MM.1S (cell line): Measurements from ENCODE around the gene BEGAIN.

ENCODE experiments used
- DNase-seq: peaks from one replicate; pipeline ENCODE4 v3.0.0-alpha.2; 2015
- H2AFZ ChIP-seq: fragments of 300-600 bp; sonication (generic); 2 replicates; pipeline ENCODE4 v1.6.0; 2016; ENCODE audit warnings: antibody characterized with exemption, low read length
- H3F3A ChIP-seq: fragments of 300-600 bp; sonication (generic); 2 replicates; pipeline ENCODE4 v1.6.1; 2016; ENCODE audit warnings: mild to moderate bottlenecking, antibody characterized with exemption, low read length, moderate library complexity, mixed read lengths; ENCODE audit not compliant: insufficient read depth
- H3K27ac ChIP-seq: fragments of 300-600 bp; sonication (generic); 2 replicates; pipeline ENCODE4 v1.5.1; 2016; ENCODE audit warnings: mild to moderate bottlenecking, low read length
- H3K27me3 ChIP-seq: fragments of 300-600 bp; sonication (generic); replicated peaks from 2 replicates; pipeline ENCODE4 v1.6.0; 2016; ENCODE audit warnings: low read length; ENCODE audit not compliant: insufficient read depth
- H3K36me3 ChIP-seq: fragments of 300-600 bp; sonication (generic); replicated peaks from 2 replicates; pipeline ENCODE4 v1.6.1; 2016; ENCODE audit warnings: mild to moderate bottlenecking, low read length, mixed read lengths; ENCODE audit not compliant: insufficient read depth
- H3K4me1 ChIP-seq: fragments of 300-600 bp; sonication (generic); 2 replicates; pipeline ENCODE4 v1.6.1; 2016; ENCODE audit warnings: low read length, mixed read lengths
- H3K4me2 ChIP-seq: fragments of 300-600 bp; sonication (generic); 2 replicates; pipeline ENCODE4 v1.6.0; 2016; ENCODE audit warnings: low read depth, low read length
- H3K4me3 ChIP-seq: fragments of 300-600 bp; sonication (generic); 2 replicates; pipeline ENCODE4 v1.5.1; 2016; ENCODE audit warnings: low read length, mixed read lengths
- H3K79me2 ChIP-seq: fragments of 300-600 bp; sonication (generic); 2 replicates; pipeline ENCODE4 v1.6.1; 2016; ENCODE audit warnings: mixed run types, low read length, mixed read lengths
- H3K9ac ChIP-seq: fragments of 300-600 bp; sonication (generic); 2 replicates; pipeline ENCODE4 v1.6.1; 2016; ENCODE audit warnings: low read length, mixed read lengths
- H3K9me2 ChIP-seq: fragments of 300-600 bp; sonication (generic); replicated peaks from 2 replicates; pipeline ENCODE4 v1.6.1; 2016; ENCODE audit warnings: mild to moderate bottlenecking, low read length, mixed read lengths; ENCODE audit not compliant: insufficient read depth
- H3K9me3 ChIP-seq: fragments of 300-600 bp; sonication (generic); replicated peaks from 2 replicates; pipeline ENCODE4 v1.6.1; 2016; ENCODE audit warnings: mild to moderate bottlenecking, low read length, mixed read lengths; ENCODE audit not compliant: insufficient read depth
- H4K20me1 ChIP-seq: fragments of 300-600 bp; sonication (generic); 2 replicates; pipeline ENCODE4 v1.6.1; 2016; ENCODE audit warnings: mild to moderate bottlenecking, low read length, moderate library complexity, mixed read lengths; ENCODE audit not compliant: insufficient read depth
- CTCF ChIP-seq: fragments of 300-600 bp; sonication (generic); IDR thresholded peaks from 2 replicates; pipeline ENCODE4 v1.5.1; 2016; ENCODE audit warnings: antibody characterized with exemption, low read length, mixed read lengths
- EZH2 ChIP-seq: fragments of 300-600 bp; sonication (generic); optimal IDR thresholded peaks from 2 replicates; pipeline ENCODE3; 2017; ENCODE audit warnings: low read depth, mild to moderate bottlenecking, antibody characterized with exemption, low read length, mixed read lengths
- EZH2phosphoT487 ChIP-seq: fragments of 300-600 bp; sonication (generic); IDR thresholded peaks from 2 replicates; pipeline ENCODE4 v1.6.1; 2018; ENCODE audit warnings: antibody characterized with exemption, low read length

The BEGAIN gene

GRCh38 chr14:100548939-100549338 lies 38.3 kb downstream of the BEGAIN start:
- no peak overlapping the region for H3K4me3 ChIP-seq
- no peaks in the 10 kb centered on the region for H3K4me1 ChIP-seq
- H4K20me1 ChIP-seq = no peaks in the 10 kb centered on the region
- no peaks in the 10 kb centered on the region for H3K9me2 ChIP-seq
- TF ChIP-seq EZH2 = no peak
- TF ChIP-seq CTCF = no peak
- TF ChIP-seq EZH2phosphoT487 = no peak
- no peak overlapping the region for H3K4me2 ChIP-seq
- H3F3A ChIP-seq = 0 out of 2 replicates have a peak, but pooled peaks cover 2% of the 10 kb centered on the region
- H3K27ac ChIP-seq = no peak overlapping the region
- H3K36me3 ChIP-seq = no peaks in the 10 kb centered on the region
- DNase-seq = no peak
- no peak overlapping the region for H3K9ac ChIP-seq
- peaks cover 15% of the 10 kb centered on the region for H3K27me3 ChIP-seq
- no peaks in the 10 kb centered on the region for H3K9me3 ChIP-seq
- H3K79me2 ChIP-seq = no peaks in the 10 kb centered on the region
- no peak overlapping the region for H2AFZ ChIP-seq

- H3K9ac ChIP-seq = no peak overlapping the region
- no peak overlapping the region for H3K27ac ChIP-seq
- no peaks in the 10 kb centered on the region for H3K79me2 ChIP-seq
- TF ChIP-seq EZH2 (no peak), EZH2phosphoT487 (no peak), CTCF (no peak)
- no peak for DNase-seq
- H3F3A ChIP-seq = 0 out of 2 replicates have a peak, but pooled peaks cover 2% of the 10 kb centered on the region
- no peak overlapping the region for H3K4me3 ChIP-seq
- no peaks in the 10 kb centered on the region for H4K20me1 ChIP-seq
- H3K36me3 ChIP-seq = no peaks in the 10 kb centered on the region
- H2AFZ ChIP-seq = no peak overlapping the region
- peaks cover 10% of the 10 kb centered on the region for H3K27me3 ChIP-seq
- no peaks in the 10 kb centered on the region for H3K4me1 ChIP-seq
- no peak overlapping the region for H3K4me2 ChIP-seq
- H3K9me3 ChIP-seq = no peaks in the 10 kb centered on the region
- no peaks in the 10 kb centered on the region for H3K9me2 ChIP-seq
Observed at GRCh38 chr14:100548295-100548655, 38.9 kb downstream of the BEGAIN start.

DNA sequence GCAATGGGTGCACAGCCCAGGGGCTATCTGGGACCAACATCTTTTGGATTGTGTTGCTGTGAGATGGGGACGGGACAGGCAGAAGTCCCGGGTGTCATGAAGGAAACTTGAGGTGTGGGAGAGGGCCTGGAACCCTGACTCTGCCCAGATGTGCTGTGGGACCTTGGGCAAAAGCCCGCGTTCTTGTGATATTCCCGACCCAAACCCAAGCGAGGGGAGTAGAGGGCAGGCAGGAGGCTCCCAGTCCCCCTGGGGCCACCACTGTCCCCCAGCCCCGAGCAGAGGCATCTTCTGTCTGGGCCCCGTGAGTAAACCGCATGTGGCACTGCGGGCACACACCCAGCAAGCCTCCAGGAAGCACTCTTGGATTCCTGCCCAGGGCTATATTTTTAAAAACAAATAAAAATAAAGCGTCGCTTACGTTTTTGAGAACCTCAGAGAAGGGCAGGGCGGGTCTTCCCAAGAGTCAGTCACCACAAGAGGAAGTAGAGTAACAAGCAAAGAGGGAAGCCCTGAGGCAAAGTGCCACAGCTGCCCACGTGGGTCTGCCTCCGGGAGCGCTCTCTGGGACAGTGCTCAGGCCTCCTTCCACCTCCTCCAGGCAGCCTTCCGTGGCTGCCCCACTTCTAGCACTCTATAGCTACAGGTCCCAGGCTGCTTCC lies 39.5 kb downstream of the BEGAIN start:
- Histone ChIP-seq H3K27me3 (peaks cover 10% of the 10 kb centered on the region), H3K4me1 (no peaks in the 10 kb centered on the region), H3K79me2 (no peaks in the 10 kb centered on the region), H2AFZ (no peak overlapping the region), H3K36me3 (no peaks in the 10 kb centered on the region), H3K4me2 (no peak overlapping the region), H3K9me2 (no peaks in the 10 kb centered on the region), H3K9me3 (no peaks in the 10 kb centered on the region), H3F3A (0 out of 2 replicates have a peak, but pooled peaks cover 2% of the 10 kb centered on the region), H4K20me1 (no peaks in the 10 kb centered on the region), H3K4me3 (no peak overlapping the region), H3K27ac (no peak overlapping the region), H3K9ac (no peak overlapping the region)
- DNase-seq = no peak
- TF ChIP-seq EZH2 (no peak), EZH2phosphoT487 (no peak), CTCF (no peak)
